CD4-positive, alpha-beta T cell treated with Interleukin-15 for 4 hours (primary cell): ENCODE results near the gene DDI2.
A peak's percentile ranks its signal among the peaks of the same experiment; 100 is the strongest.
"Not testable (repeated sequence)": the region's sequence is repeated elsewhere in the genome, so short reads cannot be mapped to it uniquely, and the experiment has no call there.

ENCODE experiments used
- DNase-seq: peaks from one replicate; pipeline ENCODE4 v3.0.0-alpha.2; 2020; ENCODE audit warnings: low spot score

The DDI2 gene

DNA sequence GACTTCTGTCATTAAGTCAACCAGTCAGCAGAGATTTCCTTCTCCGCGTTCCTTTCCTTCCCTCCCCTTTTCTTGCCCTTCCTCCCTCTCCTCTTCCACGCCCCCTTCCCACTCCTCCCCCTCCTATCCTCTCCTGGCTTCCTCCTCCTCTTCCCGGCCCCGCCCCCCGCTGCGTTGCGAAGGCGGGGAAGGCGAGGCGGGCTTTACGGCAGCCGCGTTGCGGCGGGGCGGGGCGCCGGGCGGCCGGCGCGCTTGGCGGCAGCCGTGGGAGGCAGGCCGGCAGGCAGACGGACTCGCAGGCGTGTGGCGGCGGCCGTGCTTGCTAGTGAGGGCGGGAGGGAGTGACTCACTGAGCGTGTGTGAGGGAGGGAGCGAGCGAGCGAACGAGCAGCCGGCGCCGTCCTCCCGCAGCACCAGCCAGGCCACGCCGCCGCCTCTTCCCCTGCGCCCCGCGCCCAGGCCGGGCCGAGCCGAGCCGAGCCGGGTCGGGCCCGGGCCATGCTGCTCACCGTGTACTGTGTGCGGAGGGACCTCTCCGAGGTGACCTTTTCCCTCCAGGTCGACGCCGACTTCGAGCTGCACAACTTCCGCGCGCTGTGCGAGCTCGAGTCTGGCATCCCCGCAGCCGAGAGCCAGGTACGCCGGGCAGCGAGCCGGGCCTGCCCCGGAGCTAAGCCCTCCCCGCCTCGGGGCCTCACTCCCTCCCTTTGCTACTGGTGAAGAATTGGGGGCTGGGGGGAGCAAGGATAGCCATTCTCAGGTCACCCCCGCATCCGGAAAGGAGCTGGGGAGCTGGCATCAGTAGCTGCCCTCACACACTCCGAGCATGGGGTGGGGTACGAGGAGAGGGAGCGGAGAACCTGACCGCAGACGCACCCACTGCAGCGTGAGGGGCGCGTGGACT is at the start of gene DDI2:
DDI2 (plus strand) TSS at position 286 of the 904 bp plus-strand sequence; CDS start at position 499, 213 bp downstream.
- peak; percentile 95 for DNase-seq

GRCh38 chr1:15568387-15569073 is 48.7 kb upstream of the DDI2 start:
- DNase-seq: no peak

DNA sequence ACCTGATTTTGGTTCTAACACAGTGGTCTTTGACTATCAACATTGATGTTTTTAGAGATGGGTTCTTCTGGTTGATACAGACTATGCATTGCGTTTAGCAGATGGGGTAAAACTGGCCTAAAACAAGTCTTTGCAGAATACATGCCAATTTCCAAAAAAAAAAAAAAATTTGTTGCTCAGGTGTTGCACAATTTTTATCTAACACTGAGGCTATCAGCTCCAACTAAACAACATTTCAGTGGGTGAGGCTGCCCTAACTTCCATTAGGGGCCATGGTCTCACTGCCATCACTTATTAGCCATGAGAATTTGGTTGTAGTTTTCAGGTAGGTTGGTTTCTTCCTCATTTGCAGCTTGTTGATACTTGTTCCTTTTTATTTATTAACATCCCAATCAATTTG is 46.4 kb upstream of the DDI2 start:
- DNase-seq: no peak

DNA sequence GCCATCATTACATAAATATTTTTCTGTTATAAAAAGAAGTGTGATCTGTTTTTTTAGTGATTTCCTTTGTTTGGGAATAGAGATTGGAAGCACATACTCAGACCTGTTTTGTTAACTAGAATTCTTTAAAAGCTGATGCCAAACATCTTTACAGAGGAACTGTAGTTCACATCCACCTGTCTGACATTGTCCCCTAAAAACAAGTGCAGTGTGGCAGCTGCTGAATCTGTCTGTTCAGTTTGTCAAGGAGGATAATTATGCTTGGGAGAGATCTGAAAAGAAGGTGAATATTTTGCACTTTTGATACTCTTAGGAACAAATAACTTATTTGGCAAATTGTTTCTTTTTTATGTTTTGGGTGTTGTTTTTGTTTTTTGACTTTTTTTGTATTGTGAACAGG is 46.0 kb upstream of the DDI2 start:
- DNase-seq: no peak

GRCh38 chr1:15573477-15573876 is 43.8 kb upstream of the DDI2 start:
- DNase-seq: no peak

DNA sequence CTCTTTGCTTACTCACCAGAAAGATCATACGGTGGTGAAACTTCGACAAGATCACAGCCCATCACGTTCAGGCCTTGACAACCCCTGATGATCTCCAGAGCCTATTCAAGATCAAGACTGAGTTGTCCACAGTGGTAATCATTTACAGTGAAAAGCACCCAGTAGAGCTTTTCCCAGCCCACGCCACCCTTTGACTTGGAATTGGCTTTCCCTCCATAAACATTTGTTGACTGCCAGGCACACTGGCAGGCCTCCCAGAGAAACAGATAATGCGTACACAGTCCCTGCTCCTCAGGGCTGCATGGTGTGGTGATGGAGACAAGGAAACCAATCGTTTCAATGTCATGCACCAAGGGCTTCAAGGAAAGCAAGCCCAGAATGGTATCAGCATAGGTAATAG is 42.5 kb upstream of the DDI2 start:
- DNase-seq: no peak

GRCh38 chr1:15575549-15576150 is 41.6 kb upstream of the DDI2 start:
- no peak for DNase-seq

GRCh38 chr1:15577691-15578090 is 39.6 kb upstream of the DDI2 start:
- DNase-seq: no peak

GRCh38 chr1:15578921-15579682 is 38.2 kb upstream of the DDI2 start:
- DNase-seq: peak; percentile 50

DNA sequence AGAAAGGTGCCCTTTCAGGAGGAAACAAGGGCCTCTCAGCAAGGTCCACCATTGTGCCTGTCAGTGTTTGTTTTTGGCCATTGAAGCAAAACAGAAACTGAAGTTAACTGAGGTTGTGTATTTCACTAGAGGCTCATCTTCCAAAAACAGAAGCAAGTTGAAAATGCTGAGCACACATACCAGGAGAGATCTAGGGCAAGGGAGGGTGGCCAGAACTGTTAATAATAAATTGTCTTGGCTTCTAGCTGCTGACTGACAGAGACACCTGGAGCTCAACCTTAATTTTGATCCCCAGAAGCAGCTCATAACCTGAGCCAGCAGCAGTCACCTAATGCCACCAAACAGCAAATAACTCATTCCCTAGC is 37.6 kb upstream of the DDI2 start:
- DNase-seq: no peak

DNA sequence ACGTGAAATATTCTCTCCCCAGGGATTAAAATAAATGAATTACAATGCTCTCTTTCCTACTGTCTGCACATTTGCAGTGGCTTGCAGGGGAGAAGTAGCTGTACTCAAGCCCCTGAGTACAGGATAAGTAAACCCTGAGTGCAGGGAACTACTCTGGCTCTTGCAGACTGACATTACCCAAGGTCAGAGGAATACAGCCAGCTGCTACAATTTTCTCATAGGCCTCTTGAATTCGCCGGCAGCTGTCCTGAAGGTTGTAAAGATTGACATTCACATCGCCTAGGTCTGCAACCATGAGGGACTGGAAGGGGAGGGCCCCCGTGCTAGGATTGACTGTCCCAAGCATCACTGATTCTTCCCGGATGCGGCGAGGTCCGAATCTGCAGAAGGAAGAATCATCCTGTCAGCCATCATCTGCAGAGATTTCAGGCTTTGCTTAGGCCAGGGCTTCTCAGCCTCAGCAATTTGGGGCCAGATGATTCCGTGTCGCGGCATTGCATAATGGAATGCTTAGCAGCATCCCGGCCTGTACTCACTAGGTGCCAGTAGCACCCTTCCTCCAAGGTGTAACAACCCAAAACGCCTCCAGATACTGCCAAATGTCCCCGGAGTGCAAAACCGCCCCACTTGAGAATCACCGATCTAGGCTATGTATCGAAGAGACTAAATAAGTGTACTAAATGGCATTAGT is 34.1 kb upstream of the DDI2 start:
- DNase-seq: no peak

DNA sequence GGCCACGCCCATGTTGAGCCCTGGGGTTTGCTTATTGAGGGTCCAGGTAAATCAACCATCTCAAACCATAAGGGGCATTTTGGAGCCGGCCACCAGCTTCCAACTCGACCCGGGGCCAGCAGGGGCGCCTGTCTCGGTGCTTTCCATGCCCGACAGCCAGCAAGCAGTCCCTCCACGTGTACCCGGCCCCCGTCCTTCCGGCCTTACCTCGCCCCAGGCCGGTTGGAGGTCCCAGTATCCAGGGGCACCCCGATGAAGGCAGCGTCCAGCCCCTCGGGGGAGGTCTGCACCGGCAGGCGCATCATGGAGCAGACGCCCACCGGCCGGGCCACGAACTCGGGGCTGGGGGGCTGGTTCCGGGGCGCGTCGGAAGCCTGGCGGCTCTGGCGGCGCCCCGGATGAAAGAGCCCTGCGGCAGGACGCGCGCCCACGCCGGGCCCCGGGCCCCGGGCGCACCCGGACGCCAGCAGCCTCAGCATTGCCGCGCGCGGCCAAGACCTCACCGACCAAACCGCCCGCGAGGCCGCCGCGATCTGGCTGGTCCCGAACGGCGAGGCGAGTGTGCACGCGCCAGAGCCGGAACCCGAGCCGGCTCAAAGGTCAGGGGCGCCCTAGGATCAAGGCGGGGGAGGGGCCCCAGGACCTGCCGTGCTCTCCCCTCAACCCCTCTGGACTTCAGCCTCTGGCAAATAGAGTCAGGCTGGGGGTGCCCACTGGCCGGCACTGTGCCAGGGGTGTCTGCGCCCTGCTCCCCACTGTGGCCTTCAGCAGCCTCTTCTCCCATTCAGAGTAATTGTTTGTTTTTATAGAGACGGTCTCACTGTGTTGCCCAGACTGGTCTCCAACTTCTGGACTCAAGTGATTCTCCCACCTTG is 32.5 kb upstream of the DDI2 start, which contains the start of gene AGMAT:
AGMAT (minus strand) TSS at position 563 of the 875 bp plus-strand sequence; CDS start at position 479, 84 bp downstream.
- DNase-seq: peak; percentile 44

GRCh38 chr1:15592285-15592684 is 25.0 kb upstream of the DDI2 start:
- no peak for DNase-seq

DNA sequence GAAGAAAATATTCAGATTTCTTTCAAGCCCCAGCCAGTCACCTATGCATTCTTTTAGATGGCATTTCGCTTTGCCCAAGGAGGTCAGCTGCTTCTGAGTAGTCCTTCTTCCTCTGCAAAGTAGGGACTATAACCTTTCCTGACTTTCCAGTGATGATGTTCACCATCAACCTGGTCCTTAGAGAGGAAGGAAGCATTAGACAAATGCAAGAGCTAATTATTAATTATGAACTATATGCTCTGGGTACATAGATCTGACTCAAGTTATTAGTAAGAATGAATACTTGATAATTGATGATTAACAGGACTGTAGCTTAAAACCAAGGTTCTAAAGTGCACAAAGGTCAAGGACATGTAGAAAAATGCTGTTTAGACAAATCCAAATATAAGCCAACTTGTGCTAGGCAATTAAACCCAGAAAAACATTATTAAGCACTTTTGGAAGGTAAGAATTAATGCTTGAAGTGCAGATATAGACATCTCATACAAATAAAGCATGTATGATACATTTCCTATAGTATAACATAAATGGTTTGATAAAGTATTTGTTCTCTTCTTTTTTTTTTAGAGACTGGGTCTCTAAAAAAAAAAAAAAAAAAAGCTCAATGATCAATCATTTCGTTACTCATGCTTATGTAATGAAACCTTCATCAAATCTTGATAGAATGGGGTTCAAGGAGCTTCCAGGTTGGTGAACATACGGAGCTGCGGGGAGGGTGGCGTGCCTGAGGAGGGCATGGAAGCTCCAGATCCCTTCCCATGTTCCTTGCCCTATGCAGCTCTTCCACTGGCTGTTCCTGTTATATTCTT is 21.2 kb upstream of the DDI2 start:
- no peak for DNase-seq

- no peak for DNase-seq
Measured at GRCh38 chr1:15598436-15598835, 18.8 kb upstream of the DDI2 start.

DNA sequence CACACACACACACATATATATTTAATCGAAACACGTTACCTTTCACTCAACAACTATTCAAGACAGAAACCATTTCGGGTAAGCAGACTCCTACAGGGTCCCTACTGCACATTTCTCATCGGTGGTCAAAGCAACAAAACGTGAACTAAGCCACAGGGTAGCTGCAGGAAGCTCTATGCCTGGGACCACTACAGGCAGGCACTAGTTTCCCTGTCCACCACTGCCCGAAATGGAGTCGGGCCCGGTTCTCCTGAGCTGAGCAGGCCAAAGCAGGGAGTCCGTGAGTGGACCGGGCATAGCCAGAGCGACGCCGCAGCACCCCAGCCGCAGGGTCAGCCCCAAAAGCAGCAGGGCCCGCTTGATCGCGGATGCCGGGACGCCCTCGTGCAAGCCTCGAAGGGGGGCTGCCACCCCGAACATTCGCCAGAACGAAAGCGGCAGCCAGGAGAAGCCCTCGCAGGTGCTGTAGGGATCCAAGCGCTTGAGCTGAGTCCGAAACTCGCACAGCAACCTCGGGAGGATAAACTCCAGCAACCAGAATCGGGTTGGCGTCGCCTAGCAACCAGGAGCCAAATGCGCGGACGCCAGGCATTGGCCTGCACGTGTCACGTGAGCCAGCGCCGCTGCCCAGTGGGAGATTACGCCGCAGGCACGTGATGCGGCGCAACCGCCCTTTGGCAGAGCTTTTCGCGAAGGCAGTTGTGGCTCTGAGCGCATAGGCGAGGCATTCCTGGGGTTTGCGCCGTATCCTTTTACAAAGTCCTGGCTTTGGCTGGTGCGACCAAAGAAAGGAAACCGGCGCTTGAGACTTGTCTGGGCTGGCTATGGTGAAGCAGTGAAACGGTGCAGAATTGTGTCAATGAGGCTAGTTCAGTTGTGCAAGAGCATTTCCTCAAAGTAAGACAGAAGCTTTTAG is 13.9 kb upstream of the DDI2 start:
- DNase-seq: peak; percentile 93

DNA sequence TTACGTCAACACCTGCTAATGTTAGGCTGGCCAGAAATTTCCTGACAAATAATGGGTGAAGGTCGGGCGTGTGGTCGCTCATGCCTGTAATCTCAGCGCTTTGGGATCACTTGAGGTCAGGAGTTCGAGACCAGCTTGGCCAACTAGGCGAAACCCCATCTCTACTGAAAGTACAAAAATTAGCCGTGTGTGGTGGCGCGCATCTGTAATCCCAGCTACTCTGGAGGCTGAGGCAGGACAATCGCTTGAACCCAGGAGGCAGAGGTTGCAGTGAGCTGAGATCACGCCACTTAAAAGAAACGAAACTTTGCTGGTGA is 13.3 kb upstream of the DDI2 start:
- DNase-seq: not testable (repeated sequence)

DNA sequence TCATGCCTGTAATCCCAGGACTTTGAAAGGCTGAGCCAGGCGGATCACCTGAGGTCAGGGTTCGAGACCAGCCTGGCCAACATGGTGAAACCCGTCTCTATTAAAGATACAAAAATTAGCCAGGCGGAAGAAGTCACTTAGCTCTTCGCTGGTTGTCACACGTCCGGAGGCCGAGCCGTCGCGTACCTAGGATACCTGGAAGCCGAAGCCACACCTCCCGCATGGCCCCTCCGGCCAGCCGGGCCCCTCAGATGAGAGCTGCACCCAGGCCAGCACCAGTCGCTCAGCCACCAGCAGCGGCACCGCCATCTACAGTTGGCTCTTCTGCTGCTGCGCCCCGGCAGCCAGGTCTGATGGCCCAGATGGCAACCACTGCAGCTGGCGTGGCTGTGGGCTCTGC is 12.9 kb upstream of the DDI2 start:
- not testable (repeated sequence) for DNase-seq
